Activated B cell treated with CpG ODN at 0.5 μM for 24 hours (primary cell): ENCODE measurements around the gene STIMATE. TPM values are rescaled to one million over a fixed set of nuclear protein-coding genes. Genes with fewer than 3 reads are reported as not detected.

Experiments used
- ATAC-seq: fragments of 200-7000 bp; cut with Tn5 transposase; one replicate; pipeline ENCODE4 v1.10.0; 2021; ENCODE audit warnings: low read depth, mild to moderate bottlenecking, moderate library complexity
- CTCF ChIA-PET: fragments of 350-600 bp; sonication (Branson Sonifier 250); formaldehyde crosslinking; loops from one replicate; lab custom pipeline; 2021; ENCODE audit warnings: antibody characterized with exemption; lab: Charles Lee
- POLR2A ChIA-PET: fragments of 350-600 bp; sonication (Branson Sonifier 250); formaldehyde crosslinking; loops from one replicate; lab custom pipeline; 2021; ENCODE audit warnings: antibody characterized with exemption; lab: Charles Lee
- DNase-seq: peaks from one replicate; pipeline ENCODE4 v3.0.0; 2022
- H3K27ac Mint-ChIP-seq: one replicate; pipeline ENCODE4 v1.8.0; 2020; ENCODE audit warnings: mixed read lengths
- H3K27me3 Mint-ChIP-seq: one replicate; pipeline ENCODE4 v1.8.0; 2021; ENCODE audit warnings: mixed read lengths
- H3K36me3 Mint-ChIP-seq: one replicate; pipeline ENCODE4 v1.8.0; 2021; ENCODE audit warnings: low read depth, mixed read lengths
- H3K4me1 Mint-ChIP-seq: one replicate; pipeline ENCODE4 v1.8.0; 2021; ENCODE audit warnings: mixed read lengths
- H3K4me3 Mint-ChIP-seq: one replicate; pipeline ENCODE4 v1.8.0; 2020; ENCODE audit warnings: mild to moderate bottlenecking, mixed read lengths
- H3K9me3 Mint-ChIP-seq: one replicate; pipeline ENCODE4 v1.8.0; 2020; ENCODE audit warnings: mixed read lengths
- intact Hi-C: fragments of 100-400 bp; cut with micrococcal nuclease; formaldehyde crosslinking; loops from one replicate; pipeline ENCODE4 v1.15.1; 2024
- total RNA-seq: library from RNA; stranded (reverse); gene quantifications from 2 replicates; pipeline ENCODE4 v1.2.3, GENCODE V29; 2022
- TF ChIP-seq, protein P1 (sequence below): fragments of 200-600 bp; IDR thresholded peaks from one replicate; pipeline ENCODE4 v1.8.0; 2022; ENCODE audit warnings: antibody characterized with exemption, mild to moderate bottlenecking

The STIMATE gene
- total RNA-seq, 1 donor from 2014 or later, result 25.8 TPM

DNA sequence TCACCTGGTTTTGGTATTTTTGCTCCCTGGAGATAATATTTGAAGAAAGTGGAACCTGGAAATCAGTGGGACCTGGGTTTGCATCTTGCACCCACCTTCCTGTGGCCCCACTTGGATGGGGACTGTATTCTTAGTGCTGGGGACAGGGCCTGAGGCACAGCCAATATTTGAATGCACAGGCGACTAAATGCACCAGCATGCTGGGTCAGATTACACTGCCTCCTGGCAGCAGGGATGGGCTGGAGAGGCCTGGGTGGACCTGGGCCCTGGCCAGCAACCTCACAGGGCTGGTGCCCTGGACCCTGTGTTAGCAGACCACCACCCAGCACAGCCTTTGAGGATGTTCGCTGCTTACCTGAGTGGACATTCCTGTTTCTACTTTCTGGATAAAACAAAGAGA is 77.4 kb downstream of the STIMATE start:
- no peak for ATAC-seq
- ChIA-PET CTCF (no interaction called here), POLR2A (no interaction called here)
- Mint-ChIP-seq H3K4me1 (no peaks in the 10 kb centered on the region), H3K4me3 (no peak overlapping the region), H3K27ac (no peak overlapping the region), H3K27me3 (no peaks in the 10 kb centered on the region), H3K36me3 (no peaks in the 10 kb centered on the region), H3K9me3 (no peaks in the 10 kb centered on the region)
- intact Hi-C loops, result loop anchor here (5.0 kb wide), 1 partner anchor 48 kb away; the partner anchor contains the start of gene NEK4
- TF ChIP-seq, protein P1, sequence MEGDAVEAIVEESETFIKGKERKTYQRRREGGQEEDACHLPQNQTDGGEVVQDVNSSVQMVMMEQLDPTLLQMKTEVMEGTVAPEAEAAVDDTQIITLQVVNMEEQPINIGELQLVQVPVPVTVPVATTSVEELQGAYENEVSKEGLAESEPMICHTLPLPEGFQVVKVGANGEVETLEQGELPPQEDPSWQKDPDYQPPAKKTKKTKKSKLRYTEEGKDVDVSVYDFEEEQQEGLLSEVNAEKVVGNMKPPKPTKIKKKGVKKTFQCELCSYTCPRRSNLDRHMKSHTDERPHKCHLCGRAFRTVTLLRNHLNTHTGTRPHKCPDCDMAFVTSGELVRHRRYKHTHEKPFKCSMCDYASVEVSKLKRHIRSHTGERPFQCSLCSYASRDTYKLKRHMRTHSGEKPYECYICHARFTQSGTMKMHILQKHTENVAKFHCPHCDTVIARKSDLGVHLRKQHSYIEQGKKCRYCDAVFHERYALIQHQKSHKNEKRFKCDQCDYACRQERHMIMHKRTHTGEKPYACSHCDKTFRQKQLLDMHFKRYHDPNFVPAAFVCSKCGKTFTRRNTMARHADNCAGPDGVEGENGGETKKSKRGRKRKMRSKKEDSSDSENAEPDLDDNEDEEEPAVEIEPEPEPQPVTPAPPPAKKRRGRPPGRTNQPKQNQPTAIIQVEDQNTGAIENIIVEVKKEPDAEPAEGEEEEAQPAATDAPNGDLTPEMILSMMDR, result no peak
- no peak for DNase-seq

DNA sequence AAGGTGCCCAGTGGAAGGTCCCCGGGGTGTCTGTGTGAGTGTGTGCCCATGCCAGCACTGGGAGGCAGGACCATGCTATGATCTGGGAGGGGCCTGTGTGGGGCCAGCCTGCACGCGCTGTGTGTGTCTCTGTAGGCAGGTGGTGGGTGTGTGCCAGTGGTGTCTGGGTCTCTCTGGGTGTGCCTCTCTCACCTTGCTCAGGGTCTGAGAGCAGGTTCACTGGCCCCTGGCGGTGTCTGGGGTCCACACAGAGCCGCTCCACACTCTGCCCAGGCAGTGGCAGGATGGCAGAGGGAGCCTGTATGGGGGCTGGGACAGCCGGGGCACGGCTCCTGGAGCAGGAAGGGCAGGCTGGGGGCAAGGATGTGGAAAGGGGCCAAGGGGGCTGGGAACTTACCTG is 79.5 kb downstream of the STIMATE start:
- Mint-ChIP-seq H3K9me3 (no peaks in the 10 kb centered on the region), H3K27ac (no peak overlapping the region), H3K27me3 (no peaks in the 10 kb centered on the region), H3K4me3 (no peak overlapping the region), H3K4me1 (no peaks in the 10 kb centered on the region), H3K36me3 (no peaks in the 10 kb centered on the region)
- POLR2A ChIA-PET, result no interaction called here
- CTCF ChIA-PET, result no interaction called here
- intact Hi-C loops, result loop anchor here (5.0 kb wide), 1 partner anchor 46 kb away; the partner anchor contains the start of gene NEK4
- no peak for DNase-seq
- TF ChIP-seq, protein P1, result no peak
- ATAC-seq, result no peak

DNA sequence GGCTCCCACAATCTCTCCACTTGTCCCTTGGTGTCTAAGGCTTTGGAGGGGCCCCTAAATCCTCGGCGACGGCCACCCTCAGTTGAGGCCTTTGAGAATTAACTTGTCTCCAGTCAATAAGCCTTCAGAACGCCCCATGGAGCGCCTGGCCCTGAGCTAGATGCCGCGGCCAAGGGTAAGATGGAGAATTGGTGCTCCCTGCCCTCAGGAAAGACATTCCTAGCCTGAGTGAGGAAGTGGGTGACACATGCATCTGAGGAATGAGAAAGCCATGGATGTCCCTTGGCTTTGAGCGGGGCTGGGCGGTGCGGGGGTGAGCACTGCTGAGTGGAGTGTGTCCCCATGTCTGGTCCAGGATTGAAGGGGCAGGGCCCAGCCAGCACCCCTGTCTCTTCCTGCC is 80.1 kb downstream of the STIMATE start:
- no peak overlapping the region for H3K4me3 Mint-ChIP-seq
- POLR2A ChIA-PET, result no interaction called here
- H3K27ac Mint-ChIP-seq, result no peak overlapping the region
- CTCF ChIA-PET, result no interaction called here
- intact Hi-C loops, result loop anchor here (5.0 kb wide), 1 partner anchor 45 kb away; the partner anchor contains the start of gene NEK4
- TF ChIP-seq, protein P1, result no peak
- ATAC-seq (no peak), DNase-seq (no peak)
- H3K9me3 Mint-ChIP-seq, result no peaks in the 10 kb centered on the region
- no peaks in the 10 kb centered on the region for H3K36me3 Mint-ChIP-seq
- no peaks in the 10 kb centered on the region for H3K4me1 Mint-ChIP-seq
- no peaks in the 10 kb centered on the region for H3K27me3 Mint-ChIP-seq

DNA sequence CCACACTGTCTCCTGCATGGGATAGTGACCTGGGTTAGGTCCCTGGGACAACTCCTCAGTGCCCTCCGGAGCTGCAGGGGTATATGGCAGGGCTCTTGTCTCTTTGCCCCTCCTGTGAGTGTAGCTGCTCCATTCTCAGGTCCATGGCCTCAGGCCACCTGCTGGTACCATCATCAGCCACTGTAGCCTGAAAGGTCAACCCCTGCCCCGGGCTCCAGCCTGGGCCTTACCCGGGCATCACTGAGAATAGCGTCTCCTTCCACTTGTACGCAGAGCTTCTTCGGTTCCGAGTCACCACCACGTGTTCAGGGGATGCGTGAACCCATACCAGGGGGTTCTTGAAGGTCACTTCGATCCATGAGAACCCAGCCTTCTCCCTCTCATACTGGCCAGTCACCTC is 80.7 kb downstream of the STIMATE start:
- intact Hi-C loops, result loop anchor here (5.0 kb wide), 1 partner anchor 44 kb away; the partner anchor contains the start of gene NEK4
- ChIA-PET POLR2A (no interaction called here), CTCF (no interaction called here)
- Mint-ChIP-seq H3K27ac (no peak overlapping the region), H3K9me3 (no peaks in the 10 kb centered on the region), H3K4me1 (no peaks in the 10 kb centered on the region), H3K27me3 (no peaks in the 10 kb centered on the region), H3K36me3 (no peaks in the 10 kb centered on the region), H3K4me3 (no peak overlapping the region)
- no peak for DNase-seq
- no peak for ATAC-seq
- TF ChIP-seq, protein P1, result no peak

DNA sequence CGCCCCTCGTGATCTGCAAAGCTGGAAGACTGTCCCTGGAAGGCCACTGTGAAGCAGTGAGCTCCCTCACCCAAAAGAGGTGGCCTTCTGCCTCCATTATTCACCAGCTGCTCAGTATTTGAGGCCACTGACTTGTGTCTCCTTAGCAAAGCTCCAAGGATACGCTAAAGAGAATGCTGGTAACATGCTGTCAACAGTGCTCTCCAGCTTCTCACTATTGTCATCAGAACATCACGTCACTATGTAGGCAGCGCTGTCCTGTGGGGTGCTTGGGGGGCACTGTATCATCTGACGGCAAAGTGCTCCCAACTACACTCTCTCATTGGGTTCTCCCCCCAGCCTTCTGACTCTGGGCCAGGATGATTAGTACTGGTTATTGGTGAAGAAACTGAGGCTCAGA is 81.1 kb downstream of the STIMATE start:
- Mint-ChIP-seq H3K27ac (no peak overlapping the region), H3K27me3 (no peaks in the 10 kb centered on the region), H3K4me1 (no peaks in the 10 kb centered on the region), H3K4me3 (no peak overlapping the region), H3K9me3 (no peaks in the 10 kb centered on the region), H3K36me3 (no peaks in the 10 kb centered on the region)
- ChIA-PET CTCF (no interaction called here), POLR2A (no interaction called here)
- no peak for ATAC-seq
- intact Hi-C loops, result loop anchor here (5.0 kb wide), 1 partner anchor 44 kb away; the partner anchor contains the start of gene NEK4
- no peak for DNase-seq
- TF ChIP-seq, protein P1, result no peak
